Endothelial cell of umbilical vein (primary cell): ENCODE data around the gene OGFOD2. TPM values are rescaled to one million over a fixed set of nuclear protein-coding genes. Genes with fewer than 3 reads are reported as not detected.

Experiments
- BruUV-seq: library from RNA; stranded (reverse); fragments of 400-500 nt; replicated peaks from 2 replicates; lab custom pipeline; 2021; lab: Mats Ljungman, UMichigan
- CTCF ChIA-PET: fragments of 300-600, 350-600 bp; sonication (Branson Sonifier 250); formaldehyde crosslinking; loops from one replicate; lab custom pipeline; 2021; ENCODE audit warnings: antibody characterized with exemption, inconsistent platforms; lab: Charles Lee
- POLR2A ChIA-PET: fragments of 300-600, 350-600 bp; sonication (Branson Sonifier 250); formaldehyde crosslinking; loops from one replicate; lab custom pipeline; 2021; ENCODE audit warnings: antibody characterized with exemption, inconsistent platforms; lab: Charles Lee
- DNase-seq: peaks from one replicate; pipeline ENCODE4 v3.0.0-alpha.2; 2011; ENCODE audit warnings: low read depth, low spot score
- FAIRE-seq: peaks from 2 replicates; lab custom pipeline; 2011; peaks lifted over from hg19 to GRCh38; lab: Jason Lieb, UNC
- H2AFZ ChIP-seq: 2 replicates; pipeline ENCODE4 v1.6.0; 2012; ENCODE audit warnings: low read depth, low read length, control low read depth, inconsistent platforms
- H3K27ac ChIP-seq: 2 replicates; pipeline ENCODE4 v1.5.1; 2011; ENCODE audit warnings: low read depth, mild to moderate bottlenecking, control low read depth, low read length, moderate library complexity; ENCODE audit not compliant: insufficient read depth
- H3K27me3 ChIP-seq, 2 experiments: 2 replicates each; pipeline versions ENCODE4 v1.6.0 to v1.6.1; 2011; ENCODE audit warnings: low read length in 2 of 2, mixed read lengths in 1 of 2; ENCODE audit not compliant: control insufficient read depth in 2 of 2, insufficient read depth in 2 of 2
- H3K36me3 ChIP-seq, 2 experiments: 2 replicates in 1 of 2; 3 replicates in 1 of 2; pipeline ENCODE4 v1.5.1; 2011; ENCODE audit warnings: low read length in 2 of 2, mild to moderate bottlenecking in 1 of 2, moderate library complexity in 1 of 2; ENCODE audit not compliant: control insufficient read depth in 2 of 2, insufficient read depth in 2 of 2; ENCODE audit errors: extremely low read depth in 1 of 2
- H3K4me1 ChIP-seq: 3 replicates; pipeline ENCODE4 v1.5.1; 2011; ENCODE audit warnings: mild to moderate bottlenecking, low read length; ENCODE audit not compliant: control insufficient read depth, insufficient read depth; ENCODE audit errors: extremely low read depth
- H3K4me2 ChIP-seq: 2 replicates; pipeline ENCODE4 v1.6.1; 2011; ENCODE audit warnings: low read length, control low read depth, mixed read lengths; ENCODE audit not compliant: insufficient read depth
- H3K4me3 ChIP-seq, 3 experiments: fragments of 200-600 bp in 1 of 3; sonication (generic), shearing (Covaris generic) in 1 of 3; replicated peaks in 1 of 3; 2 replicates each; pipeline ENCODE4 v1.5.1; 2011 to 2016; ENCODE audit warnings: control low read depth in 3 of 3, low read length in 3 of 3, mild to moderate bottlenecking in 2 of 3, inconsistent platforms in 1 of 3, low read depth in 1 of 3, moderate library complexity in 1 of 3; ENCODE audit not compliant: insufficient read depth in 1 of 3
- H3K79me2 ChIP-seq: 2 replicates; pipeline ENCODE4 v1.6.0; 2012; ENCODE audit warnings: low read length, inconsistent platforms; ENCODE audit not compliant: control insufficient read depth, insufficient read depth
- H3K9ac ChIP-seq: replicated peaks from 2 replicates; pipeline ENCODE3; 2011; ENCODE audit warnings: low read length, control low read depth; ENCODE audit not compliant: insufficient read depth; ENCODE audit errors: extremely low read depth
- H3K9me1 ChIP-seq: replicated peaks from 3 replicates; pipeline ENCODE4 v1.6.0; 2011; ENCODE audit warnings: mild to moderate bottlenecking, low read length; ENCODE audit not compliant: control insufficient read depth, insufficient read depth; ENCODE audit errors: extremely low read depth
- H3K9me3 ChIP-seq: replicated peaks from 2 replicates; pipeline ENCODE4 v1.5.1; 2012; ENCODE audit warnings: low read length, inconsistent platforms; ENCODE audit not compliant: control insufficient read depth, insufficient read depth
- H4K20me1 ChIP-seq: replicated peaks from 2 replicates; pipeline ENCODE3; 2011; ENCODE audit warnings: mild to moderate bottlenecking, low read length; ENCODE audit not compliant: control insufficient read depth, insufficient read depth; ENCODE audit errors: extremely low read depth
- EZH2 ChIP-seq: IDR thresholded peaks from 2 replicates; pipeline ENCODE4 v1.6.1; 2012; ENCODE audit warnings: borderline replicate concordance, low read depth, mild to moderate bottlenecking, moderate library complexity, low read length, inconsistent platforms; ENCODE audit not compliant: severe bottlenecking
- FOS ChIP-seq: IDR thresholded peaks from 2 replicates; pipeline ENCODE4 v1.6.1; 2011; ENCODE audit warnings: mild to moderate bottlenecking, low read length, moderate library complexity, borderline replicate concordance; ENCODE audit not compliant: insufficient read depth
- GATA2 ChIP-seq: IDR thresholded peaks from 2 replicates; pipeline ENCODE4 v1.7.0; 2011; ENCODE audit warnings: low read depth, mild to moderate bottlenecking, moderate library complexity, mixed read lengths, low read length; ENCODE audit not compliant: insufficient read length, insufficient read depth
- JUN ChIP-seq: IDR thresholded peaks from 2 replicates; pipeline ENCODE4 v1.6.1; 2011; ENCODE audit warnings: borderline replicate concordance, low read depth; ENCODE audit not compliant: insufficient read length, insufficient read depth
- MYC ChIP-seq: IDR thresholded peaks from one replicate; pipeline ENCODE4 v1.6.1; 2011; ENCODE audit warnings: mild to moderate bottlenecking, low read depth, low read length
- POLR2A ChIP-seq: IDR thresholded peaks from 2 replicates; pipeline ENCODE4 v1.6.1; 2012; ENCODE audit warnings: low read depth, mild to moderate bottlenecking, control low read depth, low read length
- POLR2AphosphoS5 ChIP-seq: IDR thresholded peaks from 2 replicates; pipeline ENCODE4 v1.6.1; 2012; ENCODE audit warnings: low read depth, mild to moderate bottlenecking, control low read depth, low read length, moderate library complexity; ENCODE audit not compliant: insufficient read depth
- dilution Hi-C: fragments of 300-500 bp; cut with MboI; formaldehyde crosslinking; loops from one replicate; pipeline ENCODE4 v1.15.0; 2019; ENCODE audit warnings: low sequenced_read_pairs; ENCODE audit not compliant: extremely low pct_ligation_motif_present
- intact Hi-C: fragments of 100-400 bp; cut with micrococcal nuclease; formaldehyde crosslinking; loops from one replicate; pipeline ENCODE4 v1.10.0; 2022
- polyA plus RNA-seq, 4 experiments: library from polyadenylated mRNA; depleted of rRNA in 3 of 4; stranded (reverse) in 3 of 4; unstranded in 1 of 4; fragments of >200 nt; gene quantifications; 2 replicates each; pipeline versions ENCODE4 v1.2.1 to v1.2.3, GENCODE V29; 2011 to 2012; ENCODE audit warnings: missing spikeins in 1 of 4
- total RNA-seq: library from RNA; stranded (reverse); gene quantifications from 2 replicates; pipeline ENCODE4 v1.2.3, GENCODE V29; 2021
- TF ChIP-seq, protein P1 (sequence below): IDR thresholded peaks from 2 replicates; pipeline ENCODE4 v1.6.1; 2011; ENCODE audit not compliant: insufficient read depth, insufficient read length
- TF ChIP-seq, protein P2 (sequence below), 2 donors: IDR thresholded peaks; 1 replicate in 1 of 2; 2 replicates in 1 of 2; pipeline ENCODE4 v1.5.1; 2011; ENCODE audit warnings: low read length in 2 of 2, mild to moderate bottlenecking in 2 of 2, moderate library complexity in 2 of 2, control low read depth in 1 of 2, inconsistent platforms in 1 of 2, low read depth in 1 of 2; ENCODE audit not compliant: insufficient read depth in 1 of 2; ENCODE audit errors: extremely low read depth in 1 of 2

The OGFOD2 gene
- total and polyA plus RNA-seq, 2 donors (not counting 3 experiments of a cell fraction or from before 2014, with no cell fraction given): 16.8 to 24.1 TPM

DNA sequence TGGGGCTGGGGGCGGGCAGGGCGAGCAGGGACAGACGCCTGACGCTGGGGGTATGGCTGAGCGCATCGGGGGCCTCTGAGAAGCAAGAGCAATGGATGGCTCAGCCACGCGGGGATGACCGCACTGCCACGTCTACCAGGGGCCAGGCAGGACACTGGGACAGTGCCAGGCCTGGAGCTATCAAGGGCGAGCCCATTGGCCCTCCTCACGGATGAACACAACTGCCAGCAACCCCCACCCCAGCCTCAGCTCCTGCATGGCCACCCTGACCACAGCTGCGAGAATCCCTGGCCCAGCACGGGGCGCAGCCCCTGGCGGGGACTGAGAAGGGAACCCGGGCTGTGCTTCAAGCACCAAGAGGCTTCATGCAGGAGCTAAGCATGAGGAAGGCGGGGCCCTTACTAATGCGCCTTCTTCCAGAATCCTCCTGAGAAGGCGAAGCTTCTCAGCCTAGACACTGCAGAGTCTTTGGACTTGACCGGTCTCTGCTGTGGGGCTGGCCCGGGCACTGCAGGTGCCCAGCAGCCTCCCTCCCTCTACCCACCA, 14.9 kb downstream of the OGFOD2 start:
- Histone ChIP-seq H3K27me3 (no peaks in the 10 kb centered on the region), H3K9me3 (no peaks in the 10 kb centered on the region), H4K20me1 (no peaks in the 10 kb centered on the region), H3K9me1 (no peaks in the 10 kb centered on the region), H3K27ac (no peak overlapping the region), H3K79me2 (no peaks in the 10 kb centered on the region), H3K4me1 (peaks cover under 1% of the 10 kb centered on the region), H3K9ac (no peak overlapping the region), H3K36me3 (peaks cover 0 to 3% of the 10 kb centered on the region in 2 experiments), H3K4me3 (no peak overlapping the region), H2AFZ (no peak overlapping the region), H3K4me2 (no peak overlapping the region)
- dilution Hi-C loops: no loop called here
- TF ChIP-seq POLR2A (no peak), GATA2 (no peak), POLR2AphosphoS5 (no peak), EZH2 (no peak), MYC (no peak), FOS (no peak), JUN (no peak)
- TF ChIP-seq, protein P1, sequence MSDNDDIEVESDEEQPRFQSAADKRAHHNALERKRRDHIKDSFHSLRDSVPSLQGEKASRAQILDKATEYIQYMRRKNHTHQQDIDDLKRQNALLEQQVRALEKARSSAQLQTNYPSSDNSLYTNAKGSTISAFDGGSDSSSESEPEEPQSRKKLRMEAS: no peak
- TF ChIP-seq, protein P2, sequence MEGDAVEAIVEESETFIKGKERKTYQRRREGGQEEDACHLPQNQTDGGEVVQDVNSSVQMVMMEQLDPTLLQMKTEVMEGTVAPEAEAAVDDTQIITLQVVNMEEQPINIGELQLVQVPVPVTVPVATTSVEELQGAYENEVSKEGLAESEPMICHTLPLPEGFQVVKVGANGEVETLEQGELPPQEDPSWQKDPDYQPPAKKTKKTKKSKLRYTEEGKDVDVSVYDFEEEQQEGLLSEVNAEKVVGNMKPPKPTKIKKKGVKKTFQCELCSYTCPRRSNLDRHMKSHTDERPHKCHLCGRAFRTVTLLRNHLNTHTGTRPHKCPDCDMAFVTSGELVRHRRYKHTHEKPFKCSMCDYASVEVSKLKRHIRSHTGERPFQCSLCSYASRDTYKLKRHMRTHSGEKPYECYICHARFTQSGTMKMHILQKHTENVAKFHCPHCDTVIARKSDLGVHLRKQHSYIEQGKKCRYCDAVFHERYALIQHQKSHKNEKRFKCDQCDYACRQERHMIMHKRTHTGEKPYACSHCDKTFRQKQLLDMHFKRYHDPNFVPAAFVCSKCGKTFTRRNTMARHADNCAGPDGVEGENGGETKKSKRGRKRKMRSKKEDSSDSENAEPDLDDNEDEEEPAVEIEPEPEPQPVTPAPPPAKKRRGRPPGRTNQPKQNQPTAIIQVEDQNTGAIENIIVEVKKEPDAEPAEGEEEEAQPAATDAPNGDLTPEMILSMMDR (IDR thresholded peaks at IDR 0.05; ENCODE audit: extremely low read depth in 1 of 2, insufficient read depth in 1 of 2, low read depth in 1 of 2, low read length in 2 of 2): no peak
- intact Hi-C loops: no loop called here
- FAIRE-seq (no peak), DNase-seq (no peak)
- ChIA-PET POLR2A (interaction anchor here (1.8 kb wide), 1 partner anchor 243 kb away, joined by 5 read pairs; the partner anchor contains the start of genes MPHOSPH9 and MTRFR), CTCF (interaction anchor here (0.7 to 1.3 kb wide), 2 partner anchors 29 to 248 kb away, joined by 3 to 5 read pairs; no protein-coding TSS in a partner anchor)
- BruUV-seq: no TSS peak
